HG02981 (cell line): ENCODE results near the gene RPL26.

ENCODE experiments used
- ATAC-seq: cut with Tn5 transposase; IDR thresholded peaks from one replicate; pipeline ENCODE4 v1.9.1; 2021; ENCODE audit warnings: mild to moderate bottlenecking, moderate library complexity; ENCODE audit not compliant: unreplicated experiment

The RPL26 gene

DNA sequence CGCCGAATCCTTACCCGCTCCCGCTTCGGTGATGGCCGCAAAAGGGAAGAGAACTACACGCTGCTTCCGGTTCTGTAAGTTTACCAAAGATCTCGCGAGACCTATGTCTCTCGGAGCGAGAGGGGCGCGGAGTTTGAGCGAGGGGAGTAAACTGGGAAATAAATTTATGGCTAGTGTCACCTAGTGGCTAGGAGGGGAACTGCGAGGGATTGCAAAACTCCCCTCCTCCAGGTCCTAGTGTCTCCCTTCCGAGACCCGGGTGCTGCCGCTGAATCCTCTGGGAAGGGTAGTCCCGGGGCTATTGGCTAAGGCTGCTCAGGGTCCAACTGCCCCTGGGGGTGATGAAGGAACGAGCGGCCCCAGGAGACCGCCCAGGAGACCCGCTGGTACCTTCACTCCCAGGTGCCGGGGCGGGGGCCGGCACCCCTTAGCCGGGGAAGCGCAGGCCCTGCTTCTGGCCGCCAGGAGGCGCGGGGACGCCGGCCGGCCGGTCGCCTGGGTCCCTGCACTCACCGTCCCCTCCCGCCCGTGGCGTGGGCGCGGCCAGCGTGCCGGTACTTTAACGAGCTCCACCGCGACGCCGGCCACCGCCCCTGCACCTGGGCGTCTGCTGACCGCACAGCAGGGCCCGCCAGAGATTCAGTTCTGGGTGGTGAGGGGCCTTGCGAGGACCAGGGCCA, at the start of gene RPL26:
Gene RPL26 (minus strand): TSS at position 51 of the 680 bp plus-strand sequence. CDS start 883 bp downstream, outside the sequence.
- peak; percentile 79 for ATAC-seq

DNA sequence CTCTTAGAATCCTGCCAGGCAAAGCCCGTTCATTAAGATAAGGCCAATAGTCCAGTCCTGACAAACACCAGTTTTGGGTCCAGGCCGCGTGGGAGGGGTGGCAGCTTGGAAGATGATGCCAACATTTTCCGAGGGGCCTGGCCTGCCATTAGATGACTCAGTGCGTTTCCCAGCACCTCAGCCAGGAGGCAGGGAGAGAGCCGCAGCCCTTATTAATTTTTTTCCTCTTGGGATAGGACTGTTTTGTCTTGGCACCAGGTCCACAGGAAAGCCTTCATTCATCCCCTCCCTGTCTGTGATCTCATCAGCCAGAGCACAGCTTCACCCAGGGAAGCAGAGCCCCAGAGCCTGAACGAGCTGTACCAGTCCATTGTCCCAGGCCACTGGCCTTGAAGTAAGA, 48.0 kb upstream of the RPL26 start:
- ATAC-seq: no peak

DNA sequence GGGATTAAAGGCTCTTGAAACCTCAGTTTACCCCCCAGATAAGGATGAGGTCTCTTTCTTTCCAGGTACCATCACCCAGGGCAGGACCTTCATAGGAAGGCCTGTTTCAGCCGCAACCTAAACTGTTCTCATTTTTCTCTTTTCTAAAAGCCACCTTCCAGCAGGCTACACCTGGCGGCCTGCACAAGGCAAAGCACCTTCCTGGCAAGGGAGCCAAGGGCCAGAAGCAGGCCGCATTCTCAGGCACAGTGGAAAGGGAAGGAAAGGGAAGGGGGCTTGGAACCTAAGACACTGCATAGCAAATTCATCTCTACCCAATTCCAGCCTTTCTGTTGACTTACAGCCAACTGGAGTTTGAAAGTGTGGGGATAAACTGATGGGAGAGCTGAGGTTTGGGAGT, 43.8 kb upstream of the RPL26 start:
- ATAC-seq: no peak

DNA sequence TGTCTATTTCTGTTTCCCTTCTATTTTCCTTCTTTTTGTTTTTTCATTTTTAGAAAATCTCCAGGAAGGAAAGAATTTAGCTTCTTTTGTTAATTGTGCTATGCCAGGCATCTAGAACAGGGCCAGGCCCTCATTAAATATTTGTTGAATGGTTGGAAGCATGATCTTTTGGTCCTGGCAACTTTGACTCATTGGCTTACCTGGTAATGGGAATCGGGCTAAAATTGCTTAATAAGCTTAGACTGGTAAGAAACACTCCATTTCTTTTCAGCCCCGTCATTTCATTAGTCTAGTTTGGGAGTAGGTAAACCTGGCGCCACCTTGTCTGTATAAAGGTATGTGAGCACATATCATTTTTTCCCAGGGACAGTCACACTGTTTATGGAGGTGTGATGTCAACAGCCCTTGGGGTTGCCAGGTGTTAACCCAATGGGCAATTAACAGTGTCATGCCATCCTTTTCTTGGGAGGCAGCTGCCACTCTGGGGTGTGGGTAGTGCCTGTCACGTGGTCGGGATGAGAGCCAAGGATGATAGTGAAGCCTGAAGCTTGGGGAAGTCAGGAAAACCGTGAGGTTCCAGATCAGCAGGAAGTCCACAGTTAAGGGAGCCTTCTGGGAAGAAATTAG, 43.2 kb upstream of the RPL26 start:
- no peak for ATAC-seq

DNA sequence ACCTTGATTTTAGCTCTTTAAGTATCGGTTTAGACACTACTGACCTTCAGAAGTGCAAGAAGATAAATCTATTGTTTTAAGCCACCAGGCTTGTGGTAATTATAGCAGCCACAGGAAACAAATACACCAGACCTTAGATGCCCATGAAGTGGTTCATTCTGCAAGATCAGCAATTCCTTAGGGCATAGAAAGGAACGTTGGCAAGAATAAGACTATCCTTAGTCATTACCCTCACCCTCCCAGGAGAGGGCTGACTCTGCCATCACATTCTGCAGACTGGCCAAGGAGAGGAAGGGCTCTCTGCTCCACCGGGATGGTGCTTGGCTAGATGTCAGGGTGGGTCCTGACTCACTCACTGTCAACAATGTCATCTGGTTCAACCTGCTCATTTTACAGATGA, 38.6 kb upstream of the RPL26 start:
- ATAC-seq: no peak

DNA sequence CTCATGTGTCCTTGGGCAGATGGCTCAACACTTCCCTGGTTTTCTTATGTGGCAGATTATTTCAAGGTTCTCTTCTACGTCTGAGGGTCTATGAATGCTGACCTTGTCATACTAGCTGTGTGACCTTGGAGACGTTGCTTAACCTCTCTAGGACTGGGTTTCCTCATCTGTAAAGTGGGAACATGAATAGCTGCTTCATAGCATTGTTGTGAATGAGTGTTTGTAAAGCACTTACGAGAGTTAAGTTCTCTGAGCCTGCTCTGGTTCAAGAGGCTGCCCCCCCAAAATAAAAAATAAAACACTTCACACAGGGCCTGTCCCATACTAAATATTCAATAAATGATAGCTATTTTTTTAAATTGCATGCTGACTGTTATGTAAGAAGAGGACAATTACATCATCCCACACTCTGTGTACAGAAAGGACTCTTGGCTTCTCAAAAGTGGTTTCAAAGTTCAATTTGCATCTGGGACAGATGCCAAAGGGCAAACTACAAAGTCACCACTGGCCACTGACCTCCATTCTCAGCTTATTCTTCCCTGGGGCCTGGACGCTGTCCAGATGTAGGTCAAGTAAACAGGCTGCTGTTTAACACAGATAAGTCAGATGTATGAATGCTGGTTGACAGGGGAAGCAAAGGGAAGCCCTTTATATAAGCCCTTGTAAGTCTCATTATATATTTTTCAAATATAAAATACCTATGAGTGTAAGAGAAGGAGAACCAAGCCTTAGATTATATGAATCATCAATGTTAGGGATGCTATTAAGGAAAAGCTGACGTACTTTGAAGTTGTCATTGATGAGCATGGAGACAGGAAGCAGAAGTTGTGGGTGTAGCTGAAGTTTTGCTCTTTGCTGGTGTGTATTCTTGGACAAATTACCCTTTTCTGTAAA, 37.3 kb upstream of the RPL26 start:
- no peak for ATAC-seq

DNA sequence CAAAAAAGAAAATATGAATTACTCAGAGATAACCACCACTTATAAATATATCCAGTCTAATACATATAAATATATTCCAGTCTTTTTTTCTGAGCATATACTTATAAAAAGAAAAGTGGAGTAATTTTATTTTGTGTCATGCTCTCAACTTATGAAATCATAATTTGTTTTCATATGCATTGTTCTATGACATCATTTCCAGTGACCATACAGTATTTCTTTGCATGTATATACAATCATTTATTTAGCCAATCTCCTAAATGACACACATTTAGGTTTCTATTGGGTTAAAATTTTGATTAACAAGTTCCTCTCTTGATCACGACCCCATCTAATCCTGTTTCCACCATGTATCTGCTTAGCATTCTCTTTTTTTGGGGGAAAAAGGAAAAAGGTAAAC, 36.3 kb upstream of the RPL26 start:
- no peak for ATAC-seq

DNA sequence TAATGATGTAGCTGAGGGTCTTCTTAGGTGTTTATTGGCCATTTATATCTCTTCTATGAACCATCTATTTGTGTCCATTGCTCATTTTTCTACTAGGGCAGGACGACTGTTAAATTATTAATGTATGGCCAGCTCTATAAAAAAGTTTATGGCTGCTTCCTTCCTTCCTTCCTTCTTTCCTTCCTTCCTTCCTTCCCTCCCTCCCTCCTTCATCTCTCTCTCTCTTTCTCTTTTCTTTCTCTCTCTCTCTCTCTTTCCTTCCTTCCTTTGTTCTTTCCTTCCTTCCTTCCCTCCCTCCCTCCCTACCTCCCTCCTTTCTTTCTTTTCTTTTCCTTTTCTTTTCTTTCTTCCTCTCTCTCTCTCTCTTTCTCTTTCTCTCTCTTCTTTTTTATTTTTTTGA, 35.5 kb upstream of the RPL26 start:
- no peak for ATAC-seq

DNA sequence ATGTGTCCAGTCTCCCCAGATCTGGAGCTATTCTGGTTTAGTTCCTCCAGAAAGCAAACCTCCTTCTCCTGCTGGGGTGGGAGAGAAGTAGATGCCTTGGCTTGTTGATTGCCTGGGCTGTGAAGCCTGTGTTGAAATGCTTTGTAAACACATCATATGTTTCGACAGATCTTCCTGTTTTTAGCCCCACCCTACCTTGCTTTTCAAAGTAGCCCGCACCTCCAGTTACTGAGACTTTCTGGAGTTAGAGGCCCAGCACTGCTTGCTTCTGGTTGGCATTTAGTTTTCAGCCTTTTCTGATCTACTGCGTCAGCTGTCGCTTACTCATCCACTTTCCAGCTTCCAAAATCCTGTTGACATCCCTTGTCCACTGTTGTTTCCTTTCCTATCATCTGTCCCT, 34.8 kb upstream of the RPL26 start:
- no peak for ATAC-seq

DNA sequence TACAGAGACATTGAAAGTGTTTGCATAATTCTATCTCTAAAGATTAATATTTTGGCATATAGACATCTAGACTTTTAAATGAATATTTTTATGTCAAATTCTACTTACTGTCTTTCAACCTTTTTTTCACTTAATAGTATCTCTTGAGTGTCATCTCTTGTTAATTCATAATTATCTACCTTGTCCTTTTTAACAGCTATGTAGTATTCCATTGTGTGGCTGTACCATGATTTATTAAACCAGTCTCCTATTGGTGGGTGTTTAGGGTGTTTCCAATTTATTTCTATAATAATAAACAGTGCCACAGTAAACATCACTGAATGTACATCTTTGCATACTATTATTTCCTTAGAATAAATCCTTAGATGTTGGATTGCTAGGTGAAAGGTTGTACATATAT, 30.9 kb upstream of the RPL26 start:
- ATAC-seq: no peak

DNA sequence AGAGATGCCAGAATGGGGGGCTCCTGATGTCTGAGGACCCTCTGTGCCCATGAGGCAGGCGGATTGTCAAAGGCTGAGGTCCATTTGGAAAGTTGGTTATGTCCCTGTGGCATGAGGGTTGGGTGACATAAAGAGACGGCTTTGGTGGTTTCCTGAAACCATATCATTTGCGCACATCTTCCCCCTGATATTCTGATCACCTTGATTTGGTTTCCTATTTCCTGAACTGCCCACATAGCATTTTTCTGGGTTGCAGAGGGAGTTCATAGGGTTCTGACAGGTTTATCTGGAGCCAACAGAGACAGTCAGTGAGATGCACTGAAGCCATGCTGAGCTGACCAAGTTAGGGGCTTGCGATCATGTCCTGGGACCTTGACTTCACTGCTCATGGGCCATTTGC, 30.3 kb upstream of the RPL26 start:
- no peak for ATAC-seq

DNA sequence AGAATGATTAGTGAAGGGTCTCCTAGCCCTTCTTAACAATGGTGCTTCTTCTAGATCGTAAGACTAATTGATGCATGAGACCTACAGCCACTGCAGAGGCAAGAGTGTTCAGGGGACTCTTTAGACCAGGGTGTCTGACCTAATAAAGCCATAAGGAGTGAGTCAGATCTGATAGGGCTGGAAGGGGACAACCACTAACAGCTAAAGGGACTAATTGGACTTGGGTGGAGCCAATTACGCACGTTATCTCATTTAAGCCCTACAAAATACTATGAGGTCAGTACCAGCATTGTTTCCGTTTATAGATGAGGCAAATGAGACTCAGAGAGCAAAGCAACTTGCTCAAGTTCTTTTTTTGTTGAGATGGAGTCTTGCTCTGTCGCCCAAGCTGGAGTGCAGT, 29.1 kb upstream of the RPL26 start:
- ATAC-seq: no peak

DNA sequence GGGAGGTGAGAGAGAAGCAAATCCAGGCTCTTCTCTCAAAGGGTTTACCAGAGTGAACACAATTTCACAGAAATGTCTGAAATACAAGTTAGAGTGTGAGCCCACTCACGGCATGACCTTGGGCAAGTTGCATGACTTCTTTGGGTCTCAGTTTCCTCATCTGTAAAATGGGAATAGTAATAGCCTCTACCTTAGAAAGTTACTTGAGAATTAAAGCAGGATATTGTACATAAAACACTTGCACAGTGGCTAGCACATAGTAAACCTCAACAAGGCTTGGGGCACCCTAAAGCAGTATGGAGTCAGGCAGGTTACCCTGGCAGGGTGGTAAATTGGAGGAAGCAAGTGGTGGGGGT, 27.9 kb upstream of the RPL26 start:
- ATAC-seq: no peak

DNA sequence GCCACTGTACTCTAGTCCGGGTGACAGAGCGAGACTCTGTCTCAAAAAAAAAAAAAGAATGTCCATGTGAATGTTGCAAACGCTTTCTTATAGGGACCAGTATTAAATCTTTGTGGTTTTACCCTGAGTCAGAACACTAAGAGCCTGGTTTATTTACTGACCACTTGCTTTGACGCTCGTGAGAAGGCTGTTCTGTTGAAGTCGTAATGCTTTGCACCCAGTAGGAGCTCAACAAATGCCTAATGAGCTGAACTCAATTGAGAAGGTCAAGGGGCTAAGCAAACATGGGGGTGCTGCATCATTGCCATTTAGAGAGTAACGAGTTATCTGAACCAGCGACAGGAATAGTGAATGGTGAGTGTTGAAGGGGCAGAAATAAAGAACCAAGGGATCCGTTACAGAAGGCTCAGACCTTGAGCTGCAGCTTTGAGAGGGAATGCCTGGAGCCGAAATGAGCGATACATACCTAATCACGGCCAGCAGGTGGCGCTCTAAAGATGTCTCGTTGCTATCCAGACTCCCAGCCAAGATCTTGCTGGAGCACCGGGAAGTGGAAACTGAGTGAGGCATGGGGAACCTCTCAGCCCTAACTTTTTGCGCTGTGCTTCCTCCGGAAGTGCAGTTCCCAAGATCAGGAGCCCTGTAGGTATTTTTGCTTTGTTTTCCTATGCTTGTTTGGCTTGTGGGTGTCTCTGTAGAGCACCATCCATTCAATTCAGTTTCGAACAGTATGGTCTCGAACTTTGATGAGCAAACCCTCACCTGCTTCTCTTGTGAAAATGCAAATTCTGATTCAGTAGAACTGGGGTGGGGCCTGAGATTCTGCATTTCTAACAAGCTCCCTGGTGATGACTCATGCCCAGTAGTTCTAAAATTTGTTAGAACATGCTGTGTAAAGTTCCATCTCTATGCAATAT, 27.2 kb upstream of the RPL26 start:
- ATAC-seq: no peak

DNA sequence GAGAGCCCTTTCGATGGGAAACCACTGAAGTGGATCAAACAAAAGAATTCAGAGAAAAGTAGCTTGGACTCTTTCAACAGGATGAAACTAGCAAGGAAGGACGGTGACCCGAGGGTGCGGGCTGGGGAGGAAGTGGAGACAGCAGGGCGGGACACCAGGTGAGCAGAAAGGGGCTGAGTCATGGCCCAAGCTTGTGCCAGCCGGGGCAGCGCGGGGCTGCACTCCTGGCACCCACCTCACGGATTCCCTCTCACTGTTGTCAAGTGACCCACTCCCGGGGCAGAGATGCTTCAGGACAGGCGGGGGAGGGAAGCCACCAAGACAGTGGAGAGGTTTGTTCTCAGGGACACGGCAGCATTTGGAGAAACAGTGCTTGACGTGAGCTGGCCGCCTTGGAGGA, 25.4 kb upstream of the RPL26 start:
- no peak for ATAC-seq

DNA sequence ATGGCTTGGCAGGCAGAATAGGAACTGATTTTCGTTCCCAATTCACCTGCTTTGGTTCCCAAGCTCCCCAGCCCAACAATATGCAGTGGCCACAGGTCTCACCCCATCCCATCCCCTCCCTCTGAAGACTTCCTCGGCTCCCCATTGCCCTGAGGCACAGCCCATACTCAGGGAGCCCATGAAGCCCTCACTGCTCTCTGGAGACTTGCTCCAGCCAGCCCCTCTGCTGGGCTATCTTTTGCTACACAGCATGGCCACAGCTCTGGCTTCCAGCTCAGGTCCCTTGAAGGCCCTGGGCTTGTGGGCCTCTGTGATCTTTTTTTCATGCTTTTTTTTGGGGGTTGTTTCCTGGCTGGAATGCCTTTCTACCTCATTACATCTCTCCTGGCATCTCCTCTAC, 23.2 kb upstream of the RPL26 start:
- ATAC-seq: no peak

DNA sequence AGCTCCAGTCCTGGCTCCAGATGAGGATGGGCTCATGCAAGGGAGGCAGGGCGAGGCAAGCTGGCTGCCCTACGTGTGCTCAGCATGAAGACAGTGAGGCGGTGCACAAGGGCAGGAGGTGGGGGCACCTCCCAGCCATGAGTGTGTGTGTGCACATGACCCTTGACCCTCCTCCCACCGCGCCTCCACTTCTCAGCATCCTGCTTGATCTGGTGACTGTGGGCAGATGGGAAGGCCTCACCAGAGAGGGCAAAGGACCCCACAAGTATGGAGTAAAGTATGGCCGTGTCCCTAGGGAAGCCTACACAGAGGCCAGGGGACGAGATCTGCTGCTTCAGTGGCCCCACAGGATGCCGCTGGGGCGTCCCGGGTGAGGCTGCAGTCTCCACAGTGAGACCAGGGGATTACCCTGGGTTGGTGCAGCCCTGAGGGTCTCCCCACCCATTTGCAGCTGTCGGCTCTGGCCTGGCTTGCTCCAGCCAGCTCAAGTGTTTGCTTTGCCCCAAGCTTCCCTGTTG, 22.6 kb upstream of the RPL26 start:
- no peak for ATAC-seq

DNA sequence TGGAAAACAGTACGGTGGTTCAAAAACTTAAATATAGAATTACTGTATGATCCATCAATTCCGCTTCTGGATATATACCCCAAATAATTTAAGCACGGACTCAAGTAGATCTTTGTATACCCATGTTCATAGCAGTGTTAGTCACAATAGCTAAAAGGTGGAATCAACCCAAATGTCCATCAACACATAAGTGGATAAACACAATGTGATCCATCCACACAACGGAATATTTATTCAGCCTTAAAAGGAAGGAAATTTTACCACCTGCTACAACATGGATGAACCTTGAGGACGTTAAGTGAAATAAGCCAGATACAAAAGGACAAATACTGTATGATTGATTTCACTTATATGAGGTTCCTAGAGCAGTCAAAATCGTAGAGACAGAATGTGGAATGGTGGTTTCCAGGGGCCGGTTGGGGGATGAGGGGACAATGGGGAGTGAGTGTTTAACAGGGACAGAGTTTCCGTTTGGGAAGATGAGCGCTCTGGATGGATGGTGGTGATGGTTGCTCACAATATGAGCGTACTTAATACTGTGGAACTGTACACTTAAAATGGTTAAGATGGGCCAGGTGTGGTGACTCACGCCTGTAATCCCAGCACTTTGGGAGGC, 20.0 kb upstream of the RPL26 start:
- ATAC-seq: no peak

DNA sequence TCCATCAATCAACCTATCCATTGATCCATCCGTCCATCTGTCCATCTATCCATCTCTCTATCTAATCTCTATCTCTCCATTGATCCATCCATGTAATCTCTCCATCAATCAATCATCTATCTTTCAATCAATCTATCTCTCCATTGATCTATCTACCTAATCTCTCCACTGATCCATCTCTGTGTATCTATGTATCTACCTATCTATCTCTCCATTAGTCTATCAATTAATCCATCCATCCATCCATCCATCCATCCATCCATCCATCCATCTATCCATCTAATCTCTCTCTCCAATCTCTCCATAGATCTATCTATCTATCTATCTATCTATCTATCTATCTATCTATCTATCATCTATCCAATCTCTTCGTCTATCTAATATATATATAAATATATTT, 18.1 kb upstream of the RPL26 start:
- no peak for ATAC-seq

DNA sequence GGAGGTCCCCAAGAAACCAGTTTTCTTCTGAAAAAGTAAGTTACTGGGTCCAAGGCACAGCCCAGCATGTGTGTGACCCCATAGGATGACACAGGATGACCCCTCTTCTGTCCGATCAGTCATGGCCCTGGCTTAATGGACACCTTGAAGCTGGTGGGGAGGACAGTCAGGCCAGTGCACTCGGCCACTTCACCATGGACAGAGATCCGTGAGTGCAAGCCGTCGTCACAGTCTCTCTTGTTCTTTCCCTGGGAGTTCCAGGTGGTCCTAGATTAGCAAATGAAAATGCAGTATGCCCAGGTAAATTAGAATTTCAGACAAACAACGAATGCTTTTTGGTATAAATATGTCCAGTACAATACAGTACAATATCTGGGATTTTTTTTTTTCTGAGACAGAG, 16.0 kb upstream of the RPL26 start:
- ATAC-seq: no peak
